Testis (tissue), 3 donors: ENCODE results near the gene ADPRM. TPM values are rescaled to one million over a fixed set of nuclear protein-coding genes. Genes with fewer than 3 reads are reported as not detected.
"Not testable (repeated sequence)": the region's sequence is repeated elsewhere in the genome, so short reads cannot be mapped to it uniquely, and the experiment has no call there.

Experiments
- DNase-seq: peaks from one replicate; pipeline ENCODE4 v3.0.0-alpha.2; 2019
- H3K27ac ChIP-seq, 2 donors: fragments of 200-600 bp; sonication (generic); one replicate each; pipeline ENCODE4 v1.5.1; 2019
- H3K27me3 ChIP-seq: fragments of 200-600 bp; sonication (generic); one replicate; pipeline ENCODE4 v1.5.1; 2019
- H3K36me3 ChIP-seq: fragments of 200-600 bp; sonication (generic); one replicate; pipeline ENCODE4 v1.5.1; 2017; ENCODE audit warnings: low read depth; ENCODE audit errors: missing control alignments
- H3K4me1 ChIP-seq: fragments of 200-600 bp; sonication (generic); one replicate; pipeline ENCODE4 v1.5.1; 2019
- H3K4me3 ChIP-seq, 2 donors: fragments of 200-600 bp; sonication (generic); one replicate each; pipeline ENCODE4 v1.5.1; 2017 to 2019
- H3K9me3 ChIP-seq: fragments of 200-600 bp; sonication (generic); one replicate; pipeline ENCODE4 v1.5.1; 2017
- POLR2A ChIP-seq: fragments of 450-650 bp; IDR thresholded peaks from one replicate; pipeline ENCODE4 v1.6.1; 2017; ENCODE audit warnings: antibody characterized with exemption, mild to moderate bottlenecking, moderate library complexity
- WGBS, 2 donors: methylation state at CpG; one replicate each; pipeline ENCODE4 v1.1.5; 2018; 5-methylcytosine and 5-hydroxymethylcytosine counted together
- intact Hi-C: fragments of 100-400 bp; cut with DNase I; formaldehyde crosslinking; loops from one replicate; pipeline ENCODE4 v1.15.1; 2023; ENCODE audit warnings: low total_unique reads
- polyA plus RNA-seq: library from polyadenylated mRNA; stranded (reverse); fragments of 350-450 nt; fragmentation: Illumina TruSeq; extraction: RNeasy Lipid Tissue Mini Kit (QIAGEN cat#74804); gene quantifications from one replicate; pipeline ENCODE4 v1.2.3, GENCODE V29; 2014; ENCODE audit warnings: low read depth, low replicate concordance; ENCODE audit not compliant: insufficient read depth
- total RNA-seq, 2 donors: library from RNA; depleted of rRNA; stranded (reverse); fragments of >200 nt; gene quantifications; one replicate each; pipeline ENCODE4 v1.2.3, GENCODE V29; 2016
- TF ChIP-seq, protein P1 (sequence below), 3 experiments: fragments of 450-650 bp in 2 of 3; fragments of 200-600 bp in 1 of 3; sonication (generic) in 1 of 3; IDR thresholded peaks; one replicate each; pipeline ENCODE4 v1.5.1; 2016 to 2019; ENCODE audit warnings: antibody characterized with exemption in 3 of 3, mild to moderate bottlenecking in 2 of 3, moderate library complexity in 1 of 3

Gene ADPRM
- total and polyA plus RNA-seq, 3 donors from 2014 or later, result 8.0 to 13.8 (median 9.0) TPM

GRCh38 chr17:10673312-10673711, 24.1 kb upstream of the ADPRM start:
- H3K27me3 ChIP-seq, result no peaks in the 10 kb centered on the region
- H3K9me3 ChIP-seq, result no peaks in the 10 kb centered on the region
- no peak overlapping the region for H3K4me3 ChIP-seq
- DNase-seq, result no peak
- H3K36me3 ChIP-seq, result no peaks in the 10 kb centered on the region
- no peaks in the 10 kb centered on the region for H3K4me1 ChIP-seq
- no peak overlapping the region for H3K27ac ChIP-seq
- 91 to 94% methylated on average over 12 of the region's 12 CpGs for WGBS, 2 donors
- intact Hi-C loops, result no loop called here
- TF ChIP-seq, protein P1, sequence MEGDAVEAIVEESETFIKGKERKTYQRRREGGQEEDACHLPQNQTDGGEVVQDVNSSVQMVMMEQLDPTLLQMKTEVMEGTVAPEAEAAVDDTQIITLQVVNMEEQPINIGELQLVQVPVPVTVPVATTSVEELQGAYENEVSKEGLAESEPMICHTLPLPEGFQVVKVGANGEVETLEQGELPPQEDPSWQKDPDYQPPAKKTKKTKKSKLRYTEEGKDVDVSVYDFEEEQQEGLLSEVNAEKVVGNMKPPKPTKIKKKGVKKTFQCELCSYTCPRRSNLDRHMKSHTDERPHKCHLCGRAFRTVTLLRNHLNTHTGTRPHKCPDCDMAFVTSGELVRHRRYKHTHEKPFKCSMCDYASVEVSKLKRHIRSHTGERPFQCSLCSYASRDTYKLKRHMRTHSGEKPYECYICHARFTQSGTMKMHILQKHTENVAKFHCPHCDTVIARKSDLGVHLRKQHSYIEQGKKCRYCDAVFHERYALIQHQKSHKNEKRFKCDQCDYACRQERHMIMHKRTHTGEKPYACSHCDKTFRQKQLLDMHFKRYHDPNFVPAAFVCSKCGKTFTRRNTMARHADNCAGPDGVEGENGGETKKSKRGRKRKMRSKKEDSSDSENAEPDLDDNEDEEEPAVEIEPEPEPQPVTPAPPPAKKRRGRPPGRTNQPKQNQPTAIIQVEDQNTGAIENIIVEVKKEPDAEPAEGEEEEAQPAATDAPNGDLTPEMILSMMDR (IDR thresholded peaks at IDR 0.05), result no peak

DNA sequence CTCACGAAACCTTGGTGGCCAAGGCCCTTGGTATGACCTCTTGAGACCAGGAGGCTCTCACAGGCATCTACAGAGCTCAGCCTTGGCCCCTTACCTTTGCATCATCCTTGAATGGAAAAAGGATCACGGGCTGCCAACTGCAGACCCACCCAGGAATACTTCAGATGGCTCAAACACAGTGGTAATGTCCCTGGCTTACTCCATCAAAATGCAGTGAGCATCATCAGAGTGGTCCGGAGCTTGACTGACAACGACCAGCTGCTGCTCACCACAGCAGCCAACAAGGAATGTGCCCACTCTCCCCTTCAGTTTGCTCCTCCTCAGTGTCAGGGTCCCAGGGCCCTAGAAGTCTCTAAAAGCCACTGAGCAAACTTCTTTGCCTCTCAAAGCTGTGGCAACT, 22.7 kb upstream of the ADPRM start:
- Histone ChIP-seq H3K4me1 (no peaks in the 10 kb centered on the region), H3K36me3 (no peaks in the 10 kb centered on the region), H3K27me3 (no peaks in the 10 kb centered on the region), H3K9me3 (no peaks in the 10 kb centered on the region), H3K4me3 (no peak overlapping the region), H3K27ac (no peak overlapping the region)
- TF ChIP-seq, protein P1 (IDR thresholded peaks at IDR 0.05), result no peak
- no peak for TF ChIP-seq POLR2A
- DNase-seq, result no peak
- WGBS, 2 donors, result 100% methylated on average over 4 of the region's 4 CpGs; no CpG with 5 or more reads in 1 of the 2 donors
- intact Hi-C loops, result no loop called here

- Histone ChIP-seq H3K4me1 (peaks cover 6% of the 10 kb centered on the region), H3K9me3 (no peaks in the 10 kb centered on the region), H3K27me3 (no peaks in the 10 kb centered on the region), H3K4me3 (no peak overlapping the region), H3K36me3 (no peaks in the 10 kb centered on the region), H3K27ac (no peak overlapping the region)
- TF ChIP-seq POLR2A, result no peak
- TF ChIP-seq, protein P1 (IDR thresholded peaks at IDR 0.05), result no peak
- WGBS, 2 donors, result 85 to 91% methylated on average over 7 of the region's 7 CpGs
- no peak for DNase-seq
- intact Hi-C loops, result no loop called here
These were observed 15.4 kb upstream of the ADPRM start for GRCh38 chr17:10681866-10682446.

DNA sequence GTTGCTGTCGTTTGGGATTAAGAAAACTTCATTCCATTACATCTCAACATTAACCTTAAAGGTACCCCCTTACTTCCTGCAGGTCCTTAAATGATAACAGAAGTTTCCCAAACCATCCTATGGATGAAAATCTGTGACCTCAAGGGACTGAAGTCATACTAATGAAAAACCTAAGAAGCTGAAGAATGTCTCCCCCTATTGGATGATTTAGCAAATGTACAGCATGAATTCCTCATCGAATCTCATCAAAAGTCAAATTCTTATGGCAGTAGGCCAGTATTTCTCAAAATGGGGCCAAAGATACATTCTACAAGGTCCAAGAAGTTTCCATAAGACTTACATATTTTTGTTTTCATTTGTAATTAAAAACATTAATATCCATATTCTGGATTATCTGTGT, 13.5 kb upstream of the ADPRM start:
- Histone ChIP-seq H3K27ac (no peak overlapping the region), H3K36me3 (no peaks in the 10 kb centered on the region), H3K27me3 (no peaks in the 10 kb centered on the region), H3K4me1 (peaks cover 6% of the 10 kb centered on the region), H3K9me3 (no peaks in the 10 kb centered on the region), H3K4me3 (no peak overlapping the region)
- no peak for TF ChIP-seq POLR2A
- TF ChIP-seq, protein P1 (IDR thresholded peaks at IDR 0.05), result peak in 2 of 3 experiments; percentile 16 to 42
- no peak for DNase-seq
- intact Hi-C loops, result no loop called here
- WGBS, 2 donors, result 53 to 78% methylated on average over 2 of the region's 2 CpGs

DNA sequence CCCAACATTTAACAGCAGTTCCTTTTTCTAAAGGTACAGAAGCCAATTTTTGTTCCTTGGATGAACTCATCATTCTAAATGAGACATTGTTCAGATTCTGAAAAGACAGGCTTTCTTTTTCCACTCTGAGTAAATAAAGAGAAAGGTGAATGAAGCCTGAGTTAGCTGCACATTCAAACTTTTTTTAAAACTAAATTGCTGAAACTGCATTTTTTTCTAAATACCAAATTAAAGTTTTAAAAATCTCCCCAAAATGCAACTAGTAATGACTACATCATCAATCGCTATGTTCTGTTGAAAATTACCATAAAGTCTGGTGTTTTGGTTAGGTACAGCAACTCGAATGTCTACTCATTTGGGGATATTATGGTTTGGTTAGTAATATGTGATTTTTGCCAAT, 9.9 kb upstream of the ADPRM start:
- Histone ChIP-seq H3K4me3 (no peak overlapping the region), H3K27ac (no peak overlapping the region), H3K27me3 (no peaks in the 10 kb centered on the region), H3K4me1 (peaks cover 6% of the 10 kb centered on the region), H3K9me3 (no peaks in the 10 kb centered on the region), H3K36me3 (no peaks in the 10 kb centered on the region)
- TF ChIP-seq POLR2A, result no peak
- no peak for DNase-seq
- WGBS, 2 donors, result 88 to 92% methylated on average over 2 of the region's 2 CpGs
- intact Hi-C loops, result no loop called here

DNA sequence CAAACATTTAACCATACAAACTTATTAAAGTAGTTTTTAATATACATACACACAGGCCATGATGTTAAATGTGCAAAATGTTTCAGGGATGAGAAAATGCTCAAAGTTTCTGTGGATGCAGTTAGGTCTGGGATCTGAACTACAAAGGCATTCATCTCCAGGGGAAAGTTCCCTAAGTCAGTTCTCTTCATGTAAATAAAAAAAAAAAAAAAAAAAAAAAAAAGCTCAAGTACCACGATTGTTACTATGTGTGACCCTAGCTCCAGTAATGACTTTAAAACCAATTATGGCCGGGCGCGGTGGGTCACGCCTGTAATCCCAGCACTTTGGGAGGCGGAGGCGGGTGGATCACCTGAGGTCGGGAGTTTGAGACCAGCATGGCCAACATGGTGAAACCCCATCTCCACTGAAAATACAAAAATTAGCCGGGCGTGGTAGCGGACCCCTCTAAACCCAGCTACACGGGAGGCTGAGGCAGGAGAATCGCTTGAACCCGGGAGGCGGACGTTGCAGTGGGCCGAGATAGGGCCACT, 1.5 kb upstream of the ADPRM start:
- DNase-seq, H3K9me3 ChIP-seq, H3K27me3 ChIP-seq, H3K4me3 ChIP-seq, intact Hi-C loops, H3K27ac ChIP-seq, H3K36me3 ChIP-seq: not testable (repeated sequence)
- whole genome bisulfite sequencing, 2 donors, result 59 to 67% methylated on average over 17 of the region's 17 CpGs
- peaks cover 13% of the 10 kb centered on the region for H3K4me1 ChIP-seq
